IMR-90 (cell line): Measurements from ENCODE around the gene RRN3. TPM values are rescaled to one million over a fixed set of nuclear protein-coding genes. Genes with fewer than 3 reads are reported as not detected.

ENCODE experiments used
- ATAC-seq: fragments of 200-7000 bp; cut with Tn5 transposase; 2 replicates; pipeline ENCODE4 v1.9.1; 2020; ENCODE audit warnings: low read depth, mild to moderate bottlenecking, moderate library complexity
- BruUV-seq: library from RNA; stranded (reverse); fragments of 400-500 nt; replicated peaks from 2 replicates; lab custom pipeline; 2021; lab: Mats Ljungman, UMichigan
- CTCF ChIA-PET: fragments of 300-600 bp; formaldehyde crosslinking; extraction: SDS; loops from one replicate; lab custom pipeline; 2021; ENCODE audit warnings: antibody characterized with exemption; lab: Yijun Ruan, JAX
- POLR2A ChIA-PET: fragments of 300-600 bp; sonication (Branson Sonifier 250); formaldehyde crosslinking; loops from one replicate; lab custom pipeline; 2022; ENCODE audit warnings: antibody characterized with exemption; ENCODE audit not compliant: unreplicated experiment; lab: Charles Lee
- DNase-seq: peaks from one replicate; pipeline ENCODE4 v3.0.0; 2013
- H2AFZ ChIP-seq: replicated peaks from 2 replicates; pipeline ENCODE3; 2013; ENCODE audit warnings: low read length, mild to moderate bottlenecking; ENCODE audit not compliant: poor library complexity
- H2AK5ac ChIP-seq: 2 replicates; pipeline ENCODE4 v1.6.1; 2013; ENCODE audit warnings: low read depth, low read length, inconsistent platforms
- H2AK9ac ChIP-seq: replicated peaks from 2 replicates; pipeline ENCODE3; 2013; ENCODE audit warnings: mild to moderate bottlenecking, low read depth, low read length, moderate library complexity; ENCODE audit not compliant: poor library complexity
- H2BK120ac ChIP-seq: 2 replicates; pipeline ENCODE4 v1.6.1; 2013; ENCODE audit warnings: low read depth, low read length, inconsistent platforms
- H2BK15ac ChIP-seq: 3 replicates; pipeline ENCODE4 v1.6.1; 2013; ENCODE audit warnings: low read depth, low read length, inconsistent platforms
- H2BK20ac ChIP-seq: 2 replicates; pipeline ENCODE4 v1.6.1; 2013; ENCODE audit warnings: low read depth, mild to moderate bottlenecking, inconsistent platforms, low read length, moderate library complexity
- H2BK5ac ChIP-seq: 2 replicates; pipeline ENCODE4 v1.6.1; 2013; ENCODE audit warnings: mild to moderate bottlenecking, low read depth, low read length, inconsistent platforms; ENCODE audit not compliant: poor library complexity, severe bottlenecking
- H3K14ac ChIP-seq: replicated peaks from 2 replicates; pipeline ENCODE4 v1.6.1; 2013; ENCODE audit warnings: low read depth, low read length, inconsistent platforms
- H3K18ac ChIP-seq: 2 replicates; pipeline ENCODE4 v1.6.1; 2013; ENCODE audit warnings: low read depth, low read length, control low read depth
- H3K23ac ChIP-seq: 2 replicates; pipeline ENCODE4 v1.6.1; 2013; ENCODE audit warnings: low read depth, low read length, inconsistent platforms
- H3K27ac ChIP-seq: 2 replicates; pipeline ENCODE4 v1.5.1; 2013; ENCODE audit warnings: mild to moderate bottlenecking, control low read depth, low read length; ENCODE audit not compliant: insufficient read depth
- H3K27me3 ChIP-seq: 2 replicates; pipeline ENCODE4 v1.6.1; 2013; ENCODE audit warnings: low read length; ENCODE audit not compliant: control insufficient read depth, insufficient read depth
- H3K36me3 ChIP-seq: 2 replicates; pipeline ENCODE4 v1.6.1; 2013; ENCODE audit warnings: low read length, mixed read lengths; ENCODE audit not compliant: control insufficient read depth, insufficient read depth
- H3K4ac ChIP-seq: 2 replicates; pipeline ENCODE4 v1.6.1; 2013; ENCODE audit warnings: low read depth, low read length, inconsistent platforms
- H3K4me1 ChIP-seq: 2 replicates; pipeline ENCODE4 v1.6.1; 2013; ENCODE audit warnings: low read length, mixed read lengths; ENCODE audit not compliant: control insufficient read depth, insufficient read depth
- H3K4me2 ChIP-seq: 2 replicates; pipeline ENCODE4 v1.6.1; 2013; ENCODE audit warnings: low read depth, mild to moderate bottlenecking, control low read depth, low read length, moderate library complexity
- H3K4me3 ChIP-seq: 2 replicates; pipeline ENCODE4 v1.5.1; 2013; ENCODE audit warnings: low read depth, mild to moderate bottlenecking, control low read depth, low read length, moderate library complexity; ENCODE audit not compliant: insufficient read depth
- H3K56ac ChIP-seq: 2 replicates; pipeline ENCODE4 v1.6.1; 2013; ENCODE audit warnings: low read length, inconsistent platforms; ENCODE audit not compliant: insufficient read depth; ENCODE audit errors: extremely low read depth
- H3K79me1 ChIP-seq, 2 experiments: 2 replicates each; pipeline ENCODE4 v1.6.1; 2013; ENCODE audit warnings: low read length in 2 of 2, inconsistent platforms in 1 of 2, low read depth in 1 of 2
- H3K9ac ChIP-seq: 2 replicates; pipeline ENCODE4 v1.6.1; 2013; ENCODE audit warnings: low read depth, low read length, control low read depth
- H3K9me1 ChIP-seq: 2 replicates; pipeline ENCODE4 v1.6.1; 2013; ENCODE audit warnings: low read length, inconsistent platforms; ENCODE audit not compliant: insufficient read depth
- H3K9me3 ChIP-seq: 2 replicates; pipeline ENCODE4 v1.6.1; 2013; ENCODE audit warnings: low read length; ENCODE audit not compliant: control insufficient read depth, insufficient read depth
- H4K20me1 ChIP-seq: 2 replicates; pipeline ENCODE4 v1.6.1; 2013; ENCODE audit warnings: low read length, inconsistent platforms; ENCODE audit not compliant: insufficient read depth
- H4K5ac ChIP-seq: 2 replicates; pipeline ENCODE4 v1.6.1; 2013; ENCODE audit warnings: mild to moderate bottlenecking, low read depth, low read length, control low read depth
- H4K8ac ChIP-seq, 2 experiments: 2 replicates each; pipeline ENCODE4 v1.6.1; 2013; ENCODE audit warnings: low read depth in 2 of 2, low read length in 2 of 2, control low read depth in 1 of 2, inconsistent platforms in 1 of 2
- H4K91ac ChIP-seq: 2 replicates; pipeline ENCODE4 v1.6.1; 2013; ENCODE audit warnings: low read depth, low read length, inconsistent platforms; ENCODE audit not compliant: insufficient read depth
- BHLHE40 ChIP-seq: fragments of 150-350 bp; IDR thresholded peaks from 2 replicates; pipeline ENCODE4 v1.6.1; 2016; ENCODE audit warnings: mild to moderate bottlenecking, low read depth, low read length
- CHD1 ChIP-seq: IDR thresholded peaks from 2 replicates; pipeline ENCODE4 v1.6.1; 2012; ENCODE audit warnings: low read depth, low read length, improper control_type of control experiment
- CTCF ChIP-seq: conservative IDR thresholded peaks from 2 replicates; pipeline ENCODE4 v1.5.1; 2012; ENCODE audit warnings: mild to moderate bottlenecking, low read depth, low read length, improper control_type of control experiment
- MXI1 ChIP-seq: IDR thresholded peaks from 2 replicates; pipeline ENCODE4 v1.6.1; 2012; ENCODE audit warnings: low read depth, mild to moderate bottlenecking, low read length, moderate library complexity, borderline replicate concordance
- NFE2L2 ChIP-seq: fragments of 150-350 bp; IDR thresholded peaks from 2 replicates; pipeline ENCODE4 v1.6.1; 2016; ENCODE audit warnings: low read depth, mild to moderate bottlenecking, low read length
- RAD21 ChIP-seq: IDR thresholded peaks from 2 replicates; pipeline ENCODE4 v1.6.1; 2012; ENCODE audit warnings: low read length, improper control_type of control experiment
- RCOR1 ChIP-seq: IDR thresholded peaks from 2 replicates; pipeline ENCODE4 v1.6.1; 2012; ENCODE audit warnings: mild to moderate bottlenecking, low read length, improper control_type of control experiment; ENCODE audit not compliant: insufficient replicate concordance
- RFX5 ChIP-seq: IDR thresholded peaks from 2 replicates; pipeline ENCODE4 v1.8.0; 2012; ENCODE audit warnings: low read depth, mild to moderate bottlenecking, low read length, moderate library complexity
- USF2 ChIP-seq: fragments of 150-350 bp; IDR thresholded peaks from 2 replicates; pipeline ENCODE4 v1.6.1; 2017; ENCODE audit warnings: mild to moderate bottlenecking, antibody characterized with exemption, low read length, low read depth
- WGBS, 2 experiments: methylation state at CpG; one replicate each; pipeline versions ENCODE4 v1.1.5 to v1.1.7; 2013; ENCODE audit warnings: missing lambda C conversion rate in 2 of 2; ENCODE audit not compliant: insufficient read length in 1 of 2; ENCODE audit errors: extremely low coverage in 2 of 2; 5-methylcytosine and 5-hydroxymethylcytosine counted together
- dilution Hi-C: fragments of 300-500 bp; cut with HindIII; formaldehyde crosslinking; loops from one replicate; pipeline ENCODE4 v1.14.3; 2018; ENCODE audit warnings: low sequenced_read_pairs; ENCODE audit not compliant: unreplicated experiment
- in situ Hi-C: fragments of 300-500 bp; cut with MboI; formaldehyde crosslinking; loops from 3 replicates; pipeline ENCODE4 v1.14.3; 2019; ENCODE audit warnings: low sequenced_read_pairs, inconsistent platforms, mixed read lengths
- intact Hi-C: fragments of 100-400 bp; cut with micrococcal nuclease; formaldehyde crosslinking; loops from 2 replicates; pipeline ENCODE4 v1.10.0; 2022
- polyA plus RNA-seq, 3 experiments: library from polyadenylated mRNA; depleted of rRNA; stranded (reverse); fragments of >200 nt; gene quantifications; 2 replicates each; pipeline ENCODE4 v1.2.3, GENCODE V29; 2012; ENCODE audit warnings: low replicate concordance in 1 of 3
- total RNA-seq: library from RNA; depleted of rRNA; stranded (reverse); fragments of >200 nt; gene quantifications from 2 replicates; pipeline ENCODE4 v1.2.3, GENCODE V29; 2012

The RRN3 gene
- total and polyA plus RNA-seq, 2 of the 4 experiments (the other 2 are of a cell fraction) = 22.1 to 47.7 TPM

- H2AK9ac ChIP-seq = no peak overlapping the region
- H3K18ac ChIP-seq = no peak overlapping the region
- no peak overlapping the region for H2BK20ac ChIP-seq
- DNase-seq (no peak), ATAC-seq (no peak)
- no peaks in the 10 kb centered on the region for H3K4me1 ChIP-seq
- POLR2A ChIA-PET = no interaction called here
- dilution Hi-C loops (no loop called here), in situ Hi-C loops (no loop called here), intact Hi-C loops (no loop called here)
- no peak overlapping the region for H3K27ac ChIP-seq
- CTCF ChIA-PET = no interaction called here
- no peak overlapping the region for H3K4me3 ChIP-seq
- no peak overlapping the region for H3K4me2 ChIP-seq
- no peak overlapping the region for H3K4ac ChIP-seq
- 94% methylated on average over 8 of the region's 14 CpGs; no CpG with 5 or more reads in 1 of the 2 experiments for WGBS, 2 experiments
- no peak for TF ChIP-seq RAD21
- TF ChIP-seq BHLHE40 = no peak
- no peak for TF ChIP-seq RCOR1
- TF ChIP-seq CTCF = no peak
- no peak for TF ChIP-seq NFE2L2
- no peak for TF ChIP-seq MXI1
- no peak for TF ChIP-seq RFX5
- TF ChIP-seq CHD1 = no peak
- no peak for TF ChIP-seq USF2
- H3K79me1 ChIP-seq = peaks cover 0 to 8% of the 10 kb centered on the region in 2 experiments; a peak in 1 of 4 replicates
- H2BK5ac ChIP-seq = no peak overlapping the region
- H3K14ac ChIP-seq = no peak overlapping the region
- H3K9ac ChIP-seq = no peak overlapping the region
- BruUV-seq = no TSS peak
- no peaks in the 10 kb centered on the region for H3K27me3 ChIP-seq
- H4K91ac ChIP-seq = no peak overlapping the region
- H3K36me3 ChIP-seq = peaks cover 74% of the 10 kb centered on the region
- no peak overlapping the region for H2BK15ac ChIP-seq
- H3K23ac ChIP-seq = no peak overlapping the region
- peaks cover 7% of the 10 kb centered on the region; the same call in 1 of the 2 replicates for H3K9me1 ChIP-seq
- no peaks in the 10 kb centered on the region for H3K9me3 ChIP-seq
- no peak overlapping the region for H2BK120ac ChIP-seq
- H4K5ac ChIP-seq = no peak overlapping the region
- H4K20me1 ChIP-seq = peaks cover 14% of the 10 kb centered on the region
- no peak overlapping the region for H2AK5ac ChIP-seq
- H3K56ac ChIP-seq = no peak overlapping the region
- no peak overlapping the region for H2AFZ ChIP-seq
- H4K8ac ChIP-seq = no peak overlapping the region
Measured at GRCh38 chr16:15033309-15033707, 60.8 kb downstream of the RRN3 start.
